ENCODE data around the gene TRIM28. TPM values are rescaled to one million over a fixed set of nuclear protein-coding genes. Genes with fewer than 3 reads are reported as not detected.

TRIM28 gene
- total RNA-seq, 1 experiment from 2014 or later = 908 TPM

- TF ChIP-seq, protein P1, sequence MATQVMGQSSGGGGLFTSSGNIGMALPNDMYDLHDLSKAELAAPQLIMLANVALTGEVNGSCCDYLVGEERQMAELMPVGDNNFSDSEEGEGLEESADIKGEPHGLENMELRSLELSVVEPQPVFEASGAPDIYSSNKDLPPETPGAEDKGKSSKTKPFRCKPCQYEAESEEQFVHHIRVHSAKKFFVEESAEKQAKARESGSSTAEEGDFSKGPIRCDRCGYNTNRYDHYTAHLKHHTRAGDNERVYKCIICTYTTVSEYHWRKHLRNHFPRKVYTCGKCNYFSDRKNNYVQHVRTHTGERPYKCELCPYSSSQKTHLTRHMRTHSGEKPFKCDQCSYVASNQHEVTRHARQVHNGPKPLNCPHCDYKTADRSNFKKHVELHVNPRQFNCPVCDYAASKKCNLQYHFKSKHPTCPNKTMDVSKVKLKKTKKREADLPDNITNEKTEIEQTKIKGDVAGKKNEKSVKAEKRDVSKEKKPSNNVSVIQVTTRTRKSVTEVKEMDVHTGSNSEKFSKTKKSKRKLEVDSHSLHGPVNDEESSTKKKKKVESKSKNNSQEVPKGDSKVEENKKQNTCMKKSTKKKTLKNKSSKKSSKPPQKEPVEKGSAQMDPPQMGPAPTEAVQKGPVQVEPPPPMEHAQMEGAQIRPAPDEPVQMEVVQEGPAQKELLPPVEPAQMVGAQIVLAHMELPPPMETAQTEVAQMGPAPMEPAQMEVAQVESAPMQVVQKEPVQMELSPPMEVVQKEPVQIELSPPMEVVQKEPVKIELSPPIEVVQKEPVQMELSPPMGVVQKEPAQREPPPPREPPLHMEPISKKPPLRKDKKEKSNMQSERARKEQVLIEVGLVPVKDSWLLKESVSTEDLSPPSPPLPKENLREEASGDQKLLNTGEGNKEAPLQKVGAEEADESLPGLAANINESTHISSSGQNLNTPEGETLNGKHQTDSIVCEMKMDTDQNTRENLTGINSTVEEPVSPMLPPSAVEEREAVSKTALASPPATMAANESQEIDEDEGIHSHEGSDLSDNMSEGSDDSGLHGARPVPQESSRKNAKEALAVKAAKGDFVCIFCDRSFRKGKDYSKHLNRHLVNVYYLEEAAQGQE (IDR thresholded peaks at IDR 0.05; ENCODE audit: low read depth) = no peak
- TF ChIP-seq ELF1 (IDR thresholded peaks at IDR 0.05; ENCODE audit: borderline replicate concordance, low read depth) = no peak
- TF ChIP-seq, protein P2, sequence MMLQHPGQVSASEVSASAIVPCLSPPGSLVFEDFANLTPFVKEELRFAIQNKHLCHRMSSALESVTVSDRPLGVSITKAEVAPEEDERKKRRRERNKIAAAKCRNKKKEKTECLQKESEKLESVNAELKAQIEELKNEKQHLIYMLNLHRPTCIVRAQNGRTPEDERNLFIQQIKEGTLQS (IDR thresholded peaks at IDR 0.05) = no peak
- TF ChIP-seq ZNF274 (IDR thresholded peaks at IDR 0.05; ENCODE audit: low read depth, low read length) = no peak
Observed at GRCh38 chr19:58548859-58549663, 5.2 kb downstream of the TRIM28 start (continued).

GRCh38 chr19:58549664-58550361 lies 5.9 kb downstream of the TRIM28 start:
- ChIA-PET RAD21 (ENCODE audit: low non-redundant PET in 1 of 2, low total read pairs in 2 of 2, uncharacterized antibody in 2 of 2, unreplicated experiment in 2 of 2) (no interaction called here), CTCF (no interaction called here), POLR2A (interaction anchor here (0.8 kb wide), 1 partner anchor 10 kb away, joined by 3 read pairs; no protein-coding TSS in a partner anchor)
- Histone ChIP-seq H3K9me2 (ENCODE audit: insufficient read depth) (no peaks in the 10 kb centered on the region), H3K9ac (ENCODE audit: low read length) (no peak overlapping the region), H3K4me2 (ENCODE audit: low read length) (no peak overlapping the region), H3K9me3 (ENCODE audit: control insufficient read depth in 1 of 2, insufficient read depth in 1 of 2, low read depth in 1 of 2, low read length in 2 of 2) (no peaks in the 10 kb centered on the region), H3K27me3 (ENCODE audit: insufficient read depth, low read length) (no peaks in the 10 kb centered on the region), H3K27ac (ENCODE audit: low read depth, low read length) (peak overlapping the region; percentile 10; the same call in 1 of the 2 replicates), H4K20me1 (ENCODE audit: insufficient read depth) (peaks cover 32% of the 10 kb centered on the region; the same call in 1 of the 2 replicates), H3K4me3 (replicated peaks in 1 of 2; ENCODE audit: low read depth in 1 of 2, low read length in 2 of 2) (no peak overlapping the region), H3K4me1 (ENCODE audit: control insufficient read depth in 1 of 2, insufficient read depth in 2 of 2, low read length in 2 of 2) (peaks cover 19 to 27% of the 10 kb centered on the region in 2 experiments; a peak in 3 of 4 replicates), H2AFZ (ENCODE audit: low read depth, low read length, poor library complexity, severe bottlenecking) (no peak overlapping the region), H3K36me3 (ENCODE audit: control insufficient read depth in 1 of 2, insufficient read depth in 2 of 2, low read length in 2 of 2) (peaks cover 52 to 65% of the 10 kb centered on the region in 2 experiments; a peak in 3 of 4 replicates), H3K79me2 (ENCODE audit: insufficient read depth, low read length) (peaks cover 83% of the 10 kb centered on the region)
- no peak for DNase-seq (ENCODE audit: low read depth, low spot score)
- no peak for ATAC-seq
- no TSS peak for BruUV-seq (replicated peaks)
- intact Hi-C loops (cut with micrococcal nuclease) = no loop called here
- TF ChIP-seq SIN3A (IDR thresholded peaks at IDR 0.05; ENCODE audit: low read depth) (no peak), YY1 (IDR thresholded peaks at IDR 0.05; ENCODE audit: extremely low read depth, insufficient replicate concordance, low read depth, low read length) (no peak), ELF1 (IDR thresholded peaks at IDR 0.05; ENCODE audit: borderline replicate concordance, low read depth) (no peak), EZH2 (IDR thresholded peaks at IDR 0.05) (no peak), ZFX (IDR thresholded peaks at IDR 0.05) (no peak), EZH2phosphoT487 (IDR thresholded peaks at IDR 0.05; ENCODE audit: borderline replicate concordance) (no peak), SRF (IDR thresholded peaks at IDR 0.05; ENCODE audit: low read depth) (no peak), EGR1 (IDR thresholded peaks at IDR 0.05; ENCODE audit: low read depth) (no peak)
- TF ChIP-seq, protein P1 (IDR thresholded peaks at IDR 0.05; ENCODE audit: low read depth) = no peak
- TF ChIP-seq, protein P3, sequence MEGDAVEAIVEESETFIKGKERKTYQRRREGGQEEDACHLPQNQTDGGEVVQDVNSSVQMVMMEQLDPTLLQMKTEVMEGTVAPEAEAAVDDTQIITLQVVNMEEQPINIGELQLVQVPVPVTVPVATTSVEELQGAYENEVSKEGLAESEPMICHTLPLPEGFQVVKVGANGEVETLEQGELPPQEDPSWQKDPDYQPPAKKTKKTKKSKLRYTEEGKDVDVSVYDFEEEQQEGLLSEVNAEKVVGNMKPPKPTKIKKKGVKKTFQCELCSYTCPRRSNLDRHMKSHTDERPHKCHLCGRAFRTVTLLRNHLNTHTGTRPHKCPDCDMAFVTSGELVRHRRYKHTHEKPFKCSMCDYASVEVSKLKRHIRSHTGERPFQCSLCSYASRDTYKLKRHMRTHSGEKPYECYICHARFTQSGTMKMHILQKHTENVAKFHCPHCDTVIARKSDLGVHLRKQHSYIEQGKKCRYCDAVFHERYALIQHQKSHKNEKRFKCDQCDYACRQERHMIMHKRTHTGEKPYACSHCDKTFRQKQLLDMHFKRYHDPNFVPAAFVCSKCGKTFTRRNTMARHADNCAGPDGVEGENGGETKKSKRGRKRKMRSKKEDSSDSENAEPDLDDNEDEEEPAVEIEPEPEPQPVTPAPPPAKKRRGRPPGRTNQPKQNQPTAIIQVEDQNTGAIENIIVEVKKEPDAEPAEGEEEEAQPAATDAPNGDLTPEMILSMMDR (IDR thresholded peaks at IDR 0.05 in 2 of 3, conservative IDR thresholded peaks at IDR 0.05 in 1 of 3; ENCODE audit: borderline replicate concordance in 1 of 3, insufficient read depth in 1 of 3, low read depth in 2 of 3, low read length in 2 of 3) = no peak

All from HCT116 (cell line).